GM23338 (cell line): ENCODE results near the gene CABLES1. TPM values are rescaled to one million over a fixed set of nuclear protein-coding genes. Genes with fewer than 3 reads are reported as not detected.

Experiments used
- CREB1 ChIP-seq: fragments of 250-450 bp; sonication (Bioruptor Pico); IDR thresholded peaks from 2 replicates; pipeline ENCODE4 v1.5.0; 2020; ENCODE audit warnings: low read depth, mild to moderate bottlenecking, moderate library complexity
- CTCF ChIP-seq, 2 experiments: fragments of 200-600 bp in 1 of 2; sonication (generic) in 1 of 2; conservative IDR thresholded peaks; 2 replicates each; pipeline versions ENCODE4 v1.5.1 to v1.6.1; 2016 to 2017; ENCODE audit warnings: antibody characterized with exemption in 2 of 2, low read depth in 2 of 2, mild to moderate bottlenecking in 2 of 2, moderate library complexity in 1 of 2
- ETS1 ChIP-seq: IDR thresholded peaks from 2 replicates; pipeline ENCODE4 v1.6.1; 2016; ENCODE audit warnings: antibody characterized with exemption
- EZH2 ChIP-seq: fragments of 200-600 bp; sonication (generic); IDR thresholded peaks from one replicate; pipeline ENCODE4 v1.8.0; 2017; ENCODE audit warnings: antibody characterized with exemption, mild to moderate bottlenecking, low read depth; ENCODE audit not compliant: unreplicated experiment
- NANOG ChIP-seq: IDR thresholded peaks from 2 replicates; pipeline ENCODE4 v1.6.1; 2016; ENCODE audit warnings: antibody characterized with exemption, borderline replicate concordance
- POLR2AphosphoS5 ChIP-seq: IDR thresholded peaks from 2 replicates; pipeline ENCODE4 v1.6.1; 2016; ENCODE audit warnings: antibody characterized with exemption, low read depth
- STAT1 ChIP-seq: IDR thresholded peaks from one replicate; pipeline ENCODE4 v1.6.1; 2016; ENCODE audit warnings: antibody characterized with exemption; ENCODE audit not compliant: unreplicated experiment
- ZNF114 ChIP-seq: fragments of 250-450 bp; sonication (Bioruptor Pico); IDR thresholded peaks from 2 replicates; pipeline ENCODE4 v1.5.0; 2020; ENCODE audit warnings: mild to moderate bottlenecking, moderate library complexity
- ZNF331 ChIP-seq: fragments of 250-450 bp; sonication (Bioruptor Pico); IDR thresholded peaks from 2 replicates; pipeline ENCODE4 v1.5.0; 2020; ENCODE audit warnings: low read depth, mild to moderate bottlenecking, moderate library complexity
- ZNF462 ChIP-seq: fragments of 250-450 bp; sonication (Bioruptor Pico); IDR thresholded peaks from 2 replicates; pipeline ENCODE4 v1.5.0; 2020; ENCODE audit warnings: mild to moderate bottlenecking, moderate library complexity
- polyA plus RNA-seq: library from polyadenylated mRNA; unstranded; fragments of >200 nt; fragmentation: Nextera tagmentation; extraction: Ambion mirVana; gene quantifications from 2 replicates; pipeline ENCODE4 v1.2.1, GENCODE V29; 2016
- total RNA-seq: library from RNA; depleted of rRNA; stranded (reverse); fragments of >200 nt; shearing (Covaris generic); gene quantifications from 2 replicates; pipeline ENCODE4 v1.2.3, GENCODE V29; 2014

Gene CABLES1
- total and polyA plus RNA-seq, 2 experiments from 2014 or later = 2.6 to 12.4 TPM

GRCh38 chr18:23148382-23148781 is 13.1 kb downstream of the CABLES1 start (continued):
- TF ChIP-seq ZNF462 (CRISPR knock-in tag) (no peak), STAT1 (no peak), POLR2AphosphoS5 (no peak), ZNF114 (CRISPR knock-in tag) (no peak), ETS1 (no peak), EZH2 (no peak), CREB1 (no peak), CTCF (conservative IDR thresholded peaks at IDR 0.05; ENCODE audit: low read depth in 2 of 2) (no peak), ZNF331 (no peak), NANOG (no peak)
